Liver (tissue), 3 donors: Measurements from ENCODE around the gene ZNRF3.
A peak's percentile ranks its signal among the peaks of the same experiment; 100 is the strongest.

Source experiments
- EGR1 ChIP-seq, 2 donors: IDR thresholded peaks; 2 replicates each; pipeline ENCODE4 v1.6.1; 2016 to 2018; ENCODE audit warnings: antibody characterized with exemption in 2 of 2, low read depth in 2 of 2
- FOXA1 ChIP-seq: IDR thresholded peaks from 2 replicates; pipeline ENCODE4 v1.6.1; 2016; ENCODE audit warnings: antibody characterized with exemption
- FOXA2 ChIP-seq: IDR thresholded peaks from 2 replicates; pipeline ENCODE4 v1.6.1; 2016; ENCODE audit warnings: antibody characterized with exemption
- GABPA ChIP-seq, 2 donors: IDR thresholded peaks in 1 of 2; conservative IDR thresholded peaks in 1 of 2; 2 replicates each; pipeline ENCODE4 v1.6.1; 2016; ENCODE audit warnings: antibody characterized with exemption in 2 of 2, mild to moderate bottlenecking in 1 of 2, moderate library complexity in 1 of 2
- RAD21 ChIP-seq, 2 donors: IDR thresholded peaks; 2 replicates each; pipeline ENCODE4 v1.6.1; 2016; ENCODE audit warnings: antibody characterized with exemption in 2 of 2, mild to moderate bottlenecking in 2 of 2
- SP1 ChIP-seq: IDR thresholded peaks from 2 replicates; pipeline ENCODE4 v1.6.1; 2018; ENCODE audit warnings: antibody characterized with exemption, mild to moderate bottlenecking
- TAF1 ChIP-seq: conservative IDR thresholded peaks from 2 replicates; pipeline ENCODE4 v1.6.1; 2016; ENCODE audit warnings: antibody characterized with exemption, mild to moderate bottlenecking
- YY1 ChIP-seq: IDR thresholded peaks from 2 replicates; pipeline ENCODE4 v1.6.1; 2016; ENCODE audit warnings: antibody characterized with exemption, mild to moderate bottlenecking
- TF ChIP-seq, protein P1 (sequence below): fragments of 150-350 bp; IDR thresholded peaks from 2 replicates; pipeline ENCODE4 v1.5.1; 2017; ENCODE audit warnings: improper control_type of control experiment, low read depth, low read length; ENCODE audit not compliant: missing input control
- TF ChIP-seq, protein P2 (sequence below): IDR thresholded peaks from 2 replicates; pipeline ENCODE4 v1.6.1; 2016; ENCODE audit warnings: antibody characterized with exemption, mild to moderate bottlenecking
- TF ChIP-seq, protein P3 (sequence below): IDR thresholded peaks from 2 replicates; pipeline ENCODE4 v1.6.1; 2016; ENCODE audit warnings: antibody characterized with exemption
- TF ChIP-seq, protein P4 (sequence below): IDR thresholded peaks from 2 replicates; pipeline ENCODE4 v1.6.1; 2016; ENCODE audit warnings: antibody characterized with exemption
- donor health status: healthy.
- donor health status: healthy.

DNA sequence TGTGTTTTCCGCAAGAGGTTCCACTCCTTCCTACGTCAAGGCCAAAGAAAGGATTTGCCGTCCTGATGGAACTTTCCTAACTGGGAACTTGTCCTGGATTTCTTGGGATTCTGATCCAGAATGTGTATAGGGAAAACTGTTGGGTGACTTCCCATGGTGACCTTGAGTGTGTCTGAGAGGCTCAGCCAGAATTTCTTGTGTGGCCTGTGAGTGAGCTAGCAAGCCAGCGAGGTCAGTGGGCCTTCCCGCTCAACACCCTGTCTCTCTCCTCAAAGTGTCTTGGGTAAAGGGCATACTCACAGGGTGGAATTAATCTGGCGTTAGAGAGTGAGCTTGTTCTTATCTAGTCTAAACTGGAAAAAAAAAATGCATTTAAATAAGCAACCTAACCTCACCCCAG is 20.4 kb downstream of the ZNRF3 start:
- TF ChIP-seq, protein P1, sequence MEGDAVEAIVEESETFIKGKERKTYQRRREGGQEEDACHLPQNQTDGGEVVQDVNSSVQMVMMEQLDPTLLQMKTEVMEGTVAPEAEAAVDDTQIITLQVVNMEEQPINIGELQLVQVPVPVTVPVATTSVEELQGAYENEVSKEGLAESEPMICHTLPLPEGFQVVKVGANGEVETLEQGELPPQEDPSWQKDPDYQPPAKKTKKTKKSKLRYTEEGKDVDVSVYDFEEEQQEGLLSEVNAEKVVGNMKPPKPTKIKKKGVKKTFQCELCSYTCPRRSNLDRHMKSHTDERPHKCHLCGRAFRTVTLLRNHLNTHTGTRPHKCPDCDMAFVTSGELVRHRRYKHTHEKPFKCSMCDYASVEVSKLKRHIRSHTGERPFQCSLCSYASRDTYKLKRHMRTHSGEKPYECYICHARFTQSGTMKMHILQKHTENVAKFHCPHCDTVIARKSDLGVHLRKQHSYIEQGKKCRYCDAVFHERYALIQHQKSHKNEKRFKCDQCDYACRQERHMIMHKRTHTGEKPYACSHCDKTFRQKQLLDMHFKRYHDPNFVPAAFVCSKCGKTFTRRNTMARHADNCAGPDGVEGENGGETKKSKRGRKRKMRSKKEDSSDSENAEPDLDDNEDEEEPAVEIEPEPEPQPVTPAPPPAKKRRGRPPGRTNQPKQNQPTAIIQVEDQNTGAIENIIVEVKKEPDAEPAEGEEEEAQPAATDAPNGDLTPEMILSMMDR, result no peak
- TF ChIP-seq, protein P2, sequence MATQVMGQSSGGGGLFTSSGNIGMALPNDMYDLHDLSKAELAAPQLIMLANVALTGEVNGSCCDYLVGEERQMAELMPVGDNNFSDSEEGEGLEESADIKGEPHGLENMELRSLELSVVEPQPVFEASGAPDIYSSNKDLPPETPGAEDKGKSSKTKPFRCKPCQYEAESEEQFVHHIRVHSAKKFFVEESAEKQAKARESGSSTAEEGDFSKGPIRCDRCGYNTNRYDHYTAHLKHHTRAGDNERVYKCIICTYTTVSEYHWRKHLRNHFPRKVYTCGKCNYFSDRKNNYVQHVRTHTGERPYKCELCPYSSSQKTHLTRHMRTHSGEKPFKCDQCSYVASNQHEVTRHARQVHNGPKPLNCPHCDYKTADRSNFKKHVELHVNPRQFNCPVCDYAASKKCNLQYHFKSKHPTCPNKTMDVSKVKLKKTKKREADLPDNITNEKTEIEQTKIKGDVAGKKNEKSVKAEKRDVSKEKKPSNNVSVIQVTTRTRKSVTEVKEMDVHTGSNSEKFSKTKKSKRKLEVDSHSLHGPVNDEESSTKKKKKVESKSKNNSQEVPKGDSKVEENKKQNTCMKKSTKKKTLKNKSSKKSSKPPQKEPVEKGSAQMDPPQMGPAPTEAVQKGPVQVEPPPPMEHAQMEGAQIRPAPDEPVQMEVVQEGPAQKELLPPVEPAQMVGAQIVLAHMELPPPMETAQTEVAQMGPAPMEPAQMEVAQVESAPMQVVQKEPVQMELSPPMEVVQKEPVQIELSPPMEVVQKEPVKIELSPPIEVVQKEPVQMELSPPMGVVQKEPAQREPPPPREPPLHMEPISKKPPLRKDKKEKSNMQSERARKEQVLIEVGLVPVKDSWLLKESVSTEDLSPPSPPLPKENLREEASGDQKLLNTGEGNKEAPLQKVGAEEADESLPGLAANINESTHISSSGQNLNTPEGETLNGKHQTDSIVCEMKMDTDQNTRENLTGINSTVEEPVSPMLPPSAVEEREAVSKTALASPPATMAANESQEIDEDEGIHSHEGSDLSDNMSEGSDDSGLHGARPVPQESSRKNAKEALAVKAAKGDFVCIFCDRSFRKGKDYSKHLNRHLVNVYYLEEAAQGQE, result peak; percentile 83
- TF ChIP-seq, protein P3, sequence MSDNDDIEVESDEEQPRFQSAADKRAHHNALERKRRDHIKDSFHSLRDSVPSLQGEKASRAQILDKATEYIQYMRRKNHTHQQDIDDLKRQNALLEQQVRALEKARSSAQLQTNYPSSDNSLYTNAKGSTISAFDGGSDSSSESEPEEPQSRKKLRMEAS, result no peak
- TF ChIP-seq, protein P4, sequence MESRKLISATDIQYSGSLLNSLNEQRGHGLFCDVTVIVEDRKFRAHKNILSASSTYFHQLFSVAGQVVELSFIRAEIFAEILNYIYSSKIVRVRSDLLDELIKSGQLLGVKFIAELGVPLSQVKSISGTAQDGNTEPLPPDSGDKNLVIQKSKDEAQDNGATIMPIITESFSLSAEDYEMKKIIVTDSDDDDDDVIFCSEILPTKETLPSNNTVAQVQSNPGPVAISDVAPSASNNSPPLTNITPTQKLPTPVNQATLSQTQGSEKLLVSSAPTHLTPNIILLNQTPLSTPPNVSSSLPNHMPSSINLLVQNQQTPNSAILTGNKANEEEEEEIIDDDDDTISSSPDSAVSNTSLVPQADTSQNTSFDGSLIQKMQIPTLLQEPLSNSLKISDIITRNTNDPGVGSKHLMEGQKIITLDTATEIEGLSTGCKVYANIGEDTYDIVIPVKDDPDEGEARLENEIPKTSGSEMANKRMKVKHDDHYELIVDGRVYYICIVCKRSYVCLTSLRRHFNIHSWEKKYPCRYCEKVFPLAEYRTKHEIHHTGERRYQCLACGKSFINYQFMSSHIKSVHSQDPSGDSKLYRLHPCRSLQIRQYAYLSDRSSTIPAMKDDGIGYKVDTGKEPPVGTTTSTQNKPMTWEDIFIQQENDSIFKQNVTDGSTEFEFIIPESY, result no peak
- TF ChIP-seq SP1, result no peak
- no peak for TF ChIP-seq GABPA (IDR thresholded peaks at IDR 0.05 in 1 of 2, conservative IDR thresholded peaks at IDR 0.05 in 1 of 2)
- TF ChIP-seq EGR1 (IDR thresholded peaks at IDR 0.05; ENCODE audit: low read depth in 2 of 2), result no peak
- no peak for TF ChIP-seq YY1
- no peak for TF ChIP-seq FOXA2
- no peak for TF ChIP-seq RAD21 (IDR thresholded peaks at IDR 0.05)
- TF ChIP-seq FOXA1, result no peak
- TF ChIP-seq TAF1, result no peak
